ENCODE measurements around the gene SCAF11.

The SCAF11 gene

DNA sequence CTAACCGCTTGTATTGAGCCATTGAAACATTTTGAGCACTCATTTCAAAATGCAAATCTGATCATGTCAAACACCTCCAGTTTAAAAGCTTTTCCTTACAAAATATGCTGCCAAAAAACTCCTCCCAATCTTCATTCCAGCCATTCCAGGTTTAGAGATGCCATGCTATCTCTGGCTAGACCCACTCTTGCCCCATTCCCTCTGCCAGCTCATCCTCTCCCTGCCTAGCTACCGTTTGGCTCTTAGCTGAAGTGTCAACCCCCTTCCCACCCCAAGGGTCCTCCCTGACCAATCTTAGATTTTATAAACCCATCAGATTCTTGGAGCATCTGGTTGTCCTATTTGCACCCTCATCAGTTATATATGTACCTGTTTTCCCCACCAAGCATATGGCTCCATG is 75.0 kb downstream of the SCAF11 start:
- no peak for DNase-seq

DNA sequence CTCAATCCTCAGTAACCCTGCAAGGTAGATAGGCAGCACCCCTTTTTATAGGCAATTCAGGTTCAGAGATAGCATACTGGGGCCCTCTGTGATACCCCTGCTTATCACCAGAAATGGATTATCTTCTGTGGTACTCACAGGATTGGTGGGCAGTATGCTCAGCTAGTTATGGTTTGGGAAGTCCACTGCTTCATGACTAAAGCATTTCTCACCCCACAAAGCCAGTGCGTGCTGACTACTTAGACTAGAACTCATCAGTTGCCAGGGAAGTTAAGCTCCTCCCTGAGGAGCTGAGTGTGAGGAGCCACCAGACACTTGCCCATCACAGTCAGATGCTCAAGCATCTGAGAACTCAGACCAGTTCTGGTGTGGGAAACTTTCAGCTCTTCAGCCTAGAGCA is 76.3 kb downstream of the SCAF11 start:
- no peak for DNase-seq

DNA sequence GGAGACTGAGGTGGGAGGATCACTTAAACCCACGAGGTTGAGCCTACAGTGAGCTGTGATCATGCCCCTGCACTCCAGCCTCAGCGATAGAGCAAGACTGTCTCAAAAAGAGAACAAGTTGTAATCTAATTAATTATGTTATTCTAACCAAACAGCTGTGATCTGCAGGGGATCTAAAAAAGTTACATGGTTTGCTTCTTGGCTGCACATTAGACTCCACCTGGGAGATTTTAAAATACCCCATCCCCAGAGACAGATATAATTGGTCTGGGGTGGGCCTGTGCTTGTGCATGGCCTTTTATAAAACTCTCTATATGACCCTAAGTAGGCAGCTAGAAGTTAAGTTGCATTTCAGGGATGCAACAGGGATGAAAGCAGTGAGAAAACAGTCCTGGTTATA is 76.7 kb downstream of the SCAF11 start:
- no peak for DNase-seq

DNA sequence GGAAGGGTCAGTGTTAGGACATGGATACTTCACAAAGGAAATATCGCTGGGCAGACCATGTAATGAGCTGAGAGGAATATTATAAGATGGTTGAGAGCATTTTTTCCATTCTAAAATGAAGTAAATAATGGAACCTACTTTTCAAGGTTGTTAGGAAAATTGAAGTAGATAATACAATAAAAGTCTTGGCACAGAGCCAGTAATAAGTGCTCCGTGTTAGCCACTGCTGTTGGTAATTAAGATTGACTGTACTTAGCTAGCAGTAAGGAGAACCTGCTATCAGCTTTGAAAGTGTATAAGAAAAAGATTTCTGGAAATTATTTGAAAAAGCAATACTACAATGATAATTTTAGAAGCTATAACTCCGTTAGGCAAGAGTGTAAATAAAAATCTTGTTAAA is 77.6 kb downstream of the SCAF11 start:
- no peak for DNase-seq

DNA sequence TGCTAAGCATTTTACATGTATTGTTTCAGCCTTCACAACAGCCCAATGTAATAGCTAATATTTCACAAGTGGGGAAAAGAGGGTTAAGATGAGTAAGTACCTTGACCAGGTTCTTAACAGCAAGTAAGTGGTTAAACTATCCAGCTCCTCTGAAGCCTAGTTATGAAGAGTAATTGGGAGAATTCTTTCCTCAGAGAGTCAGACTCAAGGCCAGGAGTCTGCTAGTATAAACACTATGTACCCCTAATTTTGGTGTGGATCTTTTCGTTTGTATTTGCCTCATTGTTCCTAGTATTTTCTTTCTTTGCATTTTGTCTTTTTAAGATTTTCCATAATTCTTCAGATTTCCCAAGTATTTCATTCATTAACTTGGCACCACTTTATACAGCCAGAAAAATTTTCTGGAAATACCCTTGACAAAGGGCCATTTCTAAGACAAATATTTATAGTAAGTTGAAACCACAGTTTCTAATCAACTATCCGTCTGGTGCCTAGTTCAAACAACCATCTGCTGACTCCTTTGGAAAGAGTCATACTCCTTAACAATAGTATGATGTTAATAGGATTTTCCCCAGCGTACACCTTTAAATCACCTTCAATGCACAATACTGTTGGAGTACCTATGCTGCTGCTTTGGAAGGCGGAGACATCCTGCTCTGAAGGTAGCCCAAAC is 81.2 kb downstream of the SCAF11 start:
- DNase-seq: no peak

DNA sequence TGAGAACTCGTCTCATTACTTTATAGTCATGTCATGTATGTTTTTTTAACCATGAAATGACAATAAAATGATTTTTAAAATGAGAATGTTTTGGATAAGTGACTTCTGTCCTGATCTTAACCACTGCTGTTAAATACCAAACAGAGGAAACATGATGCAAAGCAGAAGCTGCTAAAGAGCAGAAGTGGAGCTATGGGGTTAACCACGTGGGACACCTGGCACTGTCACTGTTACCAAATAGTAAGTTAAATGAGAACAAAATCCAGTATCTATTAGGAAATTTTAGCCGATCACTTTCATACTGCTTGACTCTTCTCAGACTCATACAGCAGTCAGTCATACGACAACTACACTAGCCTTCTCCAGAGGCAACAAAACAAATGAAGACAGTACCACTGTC is 82.4 kb downstream of the SCAF11 start:
- no peak for DNase-seq

DNA sequence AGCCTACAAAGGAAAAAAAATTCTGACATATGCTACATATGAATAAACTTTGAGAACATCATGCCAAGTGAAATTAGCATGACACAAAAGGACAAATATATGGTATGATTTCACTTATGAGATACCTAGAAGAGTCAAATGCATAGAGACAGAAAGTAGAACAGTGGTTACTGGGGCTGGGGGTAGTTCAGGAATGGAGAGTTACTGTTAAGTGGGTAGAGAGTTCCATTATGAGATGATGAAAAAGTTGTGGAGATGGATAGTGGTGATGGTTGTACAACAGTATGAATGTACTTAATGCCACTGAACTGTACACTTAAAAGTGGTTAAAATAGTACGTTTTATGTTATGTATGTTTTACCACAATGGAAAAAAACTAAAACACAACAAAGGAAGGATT is 92.3 kb downstream of the SCAF11 start:
- DNase-seq: no peak

DNA sequence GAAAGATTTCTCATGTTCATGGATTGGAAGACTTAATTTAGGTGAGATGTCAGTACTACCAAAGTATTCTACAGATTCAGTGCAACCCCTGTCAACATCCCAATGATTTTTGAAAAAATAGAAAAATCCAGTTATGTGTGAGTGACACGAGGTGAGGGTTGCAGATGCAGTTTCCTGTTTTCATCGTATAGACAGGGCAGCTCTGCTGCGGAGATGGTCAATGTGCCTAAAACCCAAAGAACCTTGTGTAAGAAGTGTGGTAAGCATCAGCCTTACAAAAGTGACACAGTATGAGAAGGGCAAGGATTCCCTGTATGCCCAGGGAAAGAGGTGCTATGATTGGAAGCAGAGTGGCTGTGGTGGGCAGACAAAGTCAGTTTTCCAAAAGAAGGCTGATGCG is 94.4 kb downstream of the SCAF11 start:
- no peak for DNase-seq

DNA sequence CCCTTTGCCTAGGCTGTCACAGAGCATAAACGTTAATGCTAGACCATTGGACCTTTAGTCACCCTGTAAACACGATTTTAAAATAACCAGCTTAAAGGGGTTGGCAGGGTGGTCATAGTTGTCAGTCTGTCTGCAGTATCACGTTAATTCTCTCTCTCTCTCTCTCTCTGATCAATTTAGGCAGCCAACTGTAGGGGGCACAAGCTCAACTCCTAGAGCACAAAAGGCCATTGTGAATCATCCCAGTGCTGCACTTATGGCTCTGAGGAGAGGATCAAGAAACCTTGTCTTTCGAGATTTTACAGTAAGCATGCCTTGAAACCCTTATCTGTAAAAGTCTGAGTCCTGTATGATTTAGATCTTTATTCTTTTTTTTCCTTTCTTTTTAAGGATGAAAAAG is 97.1 kb downstream of the SCAF11 start:
- no peak for DNase-seq

DNA sequence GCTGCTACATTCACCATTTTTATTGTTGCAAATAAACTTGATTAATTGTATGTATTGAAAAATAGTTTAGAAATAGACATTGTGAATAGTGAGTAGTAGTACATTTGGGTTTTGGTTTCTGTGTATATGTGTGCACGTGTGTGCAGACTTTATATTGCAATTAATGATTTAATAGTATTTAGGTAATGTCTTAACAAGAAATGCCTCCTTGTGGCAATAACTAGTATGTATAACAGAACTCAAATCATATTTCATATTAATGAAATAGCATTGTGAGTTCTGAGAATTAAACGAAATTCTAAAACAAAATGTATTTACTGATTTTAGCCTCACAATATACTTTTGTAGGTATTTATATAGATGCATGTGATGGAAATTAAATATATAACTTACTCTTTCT is 100.1 kb downstream of the SCAF11 start:
- DNase-seq: no peak

DNA sequence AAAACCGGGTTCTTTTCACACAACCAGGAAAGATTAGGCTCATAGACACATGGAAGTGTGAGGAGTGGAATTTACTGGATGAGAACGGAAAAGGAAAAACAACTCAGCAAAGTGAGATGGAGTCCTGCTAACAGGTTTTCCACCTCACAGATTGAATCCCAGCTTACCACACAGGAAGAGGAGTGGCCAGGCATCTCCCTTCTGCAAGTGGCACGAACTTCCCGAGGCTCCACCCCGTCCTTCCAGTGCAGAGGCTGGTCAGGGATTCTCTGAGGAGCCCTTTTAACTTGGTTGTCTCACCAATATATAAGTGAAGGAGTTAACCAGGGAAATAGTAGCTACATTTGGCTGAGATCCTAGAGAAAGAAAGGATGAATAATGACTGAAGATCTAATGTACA is 102.8 kb downstream of the SCAF11 start:
- DNase-seq: no peak

DNA sequence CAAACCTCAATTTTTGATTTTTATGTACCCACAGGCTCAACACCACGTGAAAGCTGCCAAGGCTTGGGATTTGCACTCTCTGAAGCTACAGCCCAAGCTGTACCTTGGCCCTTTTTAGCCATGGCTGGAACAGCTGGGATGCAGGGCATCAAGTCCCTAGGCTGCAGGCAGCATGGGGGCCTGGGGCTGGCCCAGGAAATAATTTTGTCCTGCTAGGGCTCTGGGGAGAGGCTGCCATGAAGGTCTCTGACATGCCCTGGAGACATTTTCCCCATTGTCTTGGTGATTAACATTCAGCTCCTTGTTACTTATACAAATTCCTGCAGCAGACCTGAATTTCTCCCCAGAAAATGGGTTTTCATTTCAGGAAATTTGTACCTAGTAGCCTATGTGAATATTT is 103.7 kb downstream of the SCAF11 start:
- DNase-seq: no peak

DNA sequence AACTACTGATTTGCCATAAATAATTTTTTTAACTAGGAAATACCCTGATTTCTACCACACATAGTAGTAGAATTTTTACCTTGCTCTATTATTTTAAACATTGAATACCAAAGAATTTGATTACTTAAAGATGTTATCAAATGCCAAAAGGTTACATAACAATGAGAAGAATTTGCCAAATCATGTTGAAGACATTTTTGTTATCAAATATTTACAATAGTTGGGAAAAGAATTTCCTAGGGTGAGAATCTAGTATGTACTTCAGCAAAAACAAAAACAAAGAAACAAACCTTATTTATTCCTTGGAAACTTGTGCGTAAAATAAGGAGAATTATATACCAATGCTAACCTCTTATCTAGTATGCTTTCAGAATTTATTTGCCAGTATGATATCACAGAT is 107.2 kb downstream of the SCAF11 start:
- DNase-seq: no peak

DNA sequence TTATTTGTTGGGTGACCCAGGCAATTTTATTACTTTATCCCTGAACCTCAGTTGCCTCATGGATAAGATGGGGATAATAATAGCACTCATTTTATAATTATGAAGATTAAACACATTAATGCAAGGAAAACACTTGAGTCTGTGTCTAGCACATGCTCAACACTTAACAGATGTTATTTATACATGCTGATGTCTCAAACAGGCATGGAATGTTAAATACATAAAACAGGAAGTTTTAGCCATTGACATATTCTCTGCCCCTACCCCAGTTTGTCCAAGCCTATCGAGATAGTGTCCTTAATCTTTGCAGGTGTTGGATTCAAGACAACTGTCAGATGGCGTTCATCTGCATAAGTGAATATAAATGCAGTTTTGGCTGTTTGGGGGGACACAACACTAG is 109.8 kb downstream of the SCAF11 start:
- no peak for DNase-seq

DNA sequence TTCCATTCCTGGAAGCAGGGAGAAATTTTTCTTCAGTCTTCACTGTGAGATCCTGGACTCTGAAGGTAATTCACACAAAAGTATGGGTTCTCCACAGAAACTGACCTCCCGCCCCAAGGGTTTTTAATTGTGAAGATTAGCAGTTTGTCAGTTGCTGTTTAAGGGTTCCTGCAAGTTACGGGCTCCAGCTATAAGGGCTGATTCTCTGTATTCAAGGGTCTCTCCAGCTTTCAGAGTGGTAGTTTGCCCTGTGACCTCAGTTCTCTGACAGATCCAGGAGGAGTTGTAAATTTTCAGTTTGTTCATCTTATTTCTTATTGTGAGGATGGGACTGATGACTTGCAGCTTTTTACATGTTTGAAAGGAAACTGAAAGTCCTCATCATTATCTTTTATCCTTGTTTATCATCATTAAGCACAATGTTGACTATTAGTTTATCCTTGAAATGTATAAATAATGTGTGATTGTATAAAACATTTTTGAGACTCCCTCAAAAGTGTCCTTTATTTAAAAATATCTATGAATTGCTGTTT is 110.9 kb downstream of the SCAF11 start:
- no peak for DNase-seq

DNA sequence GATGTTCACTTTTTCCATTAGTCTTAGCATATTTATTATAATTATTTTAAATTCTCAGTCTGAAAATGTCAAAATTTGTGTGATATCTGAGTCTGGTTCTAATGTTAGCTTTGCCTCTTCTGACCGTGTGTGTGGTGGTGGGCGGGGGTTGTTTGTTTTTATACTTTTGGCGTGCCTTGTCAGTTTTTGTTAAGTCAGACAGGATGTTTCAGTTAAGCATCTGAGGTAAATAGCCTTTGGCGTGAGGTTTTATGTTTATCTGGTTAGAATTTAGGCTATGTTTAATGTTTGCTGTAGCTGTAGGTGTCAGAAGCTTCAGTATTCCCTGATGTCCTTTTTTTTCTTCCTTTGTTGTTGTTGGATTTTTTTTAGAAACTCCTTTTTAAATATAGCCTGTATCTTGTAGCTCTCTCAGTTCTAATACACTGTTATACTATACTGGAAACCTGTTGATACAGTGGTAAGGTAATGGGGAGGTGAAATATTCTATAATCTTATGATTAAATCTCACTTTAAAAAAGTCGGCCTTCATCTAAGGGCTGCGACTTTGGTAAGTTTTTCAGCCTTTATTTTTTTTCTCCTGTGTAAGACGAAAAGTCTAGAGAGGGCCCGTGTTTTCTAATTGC is 111.6 kb downstream of the SCAF11 start:
- DNase-seq: peak; percentile 26 to 58

DNA sequence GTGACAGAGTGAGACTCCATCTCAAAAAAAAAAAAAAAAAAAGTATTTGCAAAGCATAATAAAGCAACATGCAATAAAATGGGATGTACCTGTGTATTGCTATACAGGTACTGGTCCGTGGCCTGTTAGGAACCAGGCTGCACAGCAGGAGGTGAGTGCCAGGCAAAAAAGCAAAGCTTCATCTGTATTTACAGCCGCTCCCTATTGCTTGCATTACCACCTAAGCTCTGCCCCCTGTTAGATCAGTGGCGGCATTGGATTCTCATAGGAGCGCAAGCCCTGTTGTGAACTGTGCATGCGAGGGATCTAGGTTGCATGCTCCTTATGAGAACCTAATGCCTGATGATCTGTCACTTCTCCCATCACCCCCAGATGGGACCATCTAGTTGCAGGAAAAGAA is 113.3 kb downstream of the SCAF11 start:
- DNase-seq: no peak

DNA sequence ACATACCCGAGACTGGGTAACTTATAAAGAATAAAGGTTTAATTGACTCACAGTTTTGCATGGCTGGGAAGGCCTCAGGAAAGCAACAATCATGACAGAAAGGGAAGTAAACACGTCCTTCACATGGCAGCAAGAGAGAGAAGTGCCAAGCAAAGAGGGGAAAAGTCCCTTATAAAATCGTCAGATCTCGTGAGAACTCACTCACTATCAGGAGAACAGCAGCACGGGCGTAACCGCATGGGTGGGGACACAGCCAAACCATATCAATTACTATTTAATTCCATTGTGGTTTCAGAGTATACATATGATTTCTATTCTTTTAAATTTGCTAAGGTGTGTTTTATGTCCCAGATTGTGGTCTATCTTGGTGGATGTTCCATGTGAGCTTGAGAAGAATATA is 117.9 kb downstream of the SCAF11 start:
- no peak for DNase-seq

Data from CD4-positive, alpha-beta T cell treated with Interleukin-4 for 1 hour (primary cell).